Left lung (tissue), 10 donors: ENCODE results near the gene LEO1. TPM values are rescaled to one million over a fixed set of nuclear protein-coding genes. Genes with fewer than 3 reads are reported as not detected.
"Not testable (repeated sequence)": the region's sequence is repeated elsewhere in the genome, so short reads cannot be mapped to it uniquely, and the experiment has no call there.

ENCODE experiments used
- ATAC-seq: fragments of 200-7000 bp; cut with Tn5 transposase; one replicate; pipeline ENCODE4 v1.9.1; 2020; ENCODE audit warnings: moderate library complexity
- DNase-seq, 4 donors: peaks; one replicate each; pipeline ENCODE4 v3.0.0-alpha.2; 2013 to 2020
- H3K27ac ChIP-seq, 2 donors: fragments of 200-600 bp; sonication (generic) in 1 of 2; one replicate each; pipeline versions ENCODE4 v1.5.0 to v1.8.0; 2020 to 2021
- H3K27me3 ChIP-seq, 2 donors: fragments of 200-600 bp; sonication (generic) in 1 of 2; one replicate each; pipeline versions ENCODE4 v1.5.0 to v1.8.0; 2020 to 2021
- H3K36me3 ChIP-seq, 2 donors: fragments of 200-600 bp; sonication (generic) in 1 of 2; one replicate each; pipeline versions ENCODE4 v1.5.0 to v1.8.0; 2020 to 2021
- H3K4me1 ChIP-seq, 2 donors: fragments of 200-600 bp; one replicate each; pipeline ENCODE4 v1.8.0; 2021
- H3K4me3 ChIP-seq, 2 donors: fragments of 200-600 bp; sonication (generic) in 1 of 2; one replicate each; pipeline versions ENCODE4 v1.5.0 to v1.8.0; 2020 to 2021; ENCODE audit warnings: mild to moderate bottlenecking in 1 of 2
- H3K9me3 ChIP-seq, 2 donors: fragments of 200-600 bp; sonication (generic) in 1 of 2; one replicate each; pipeline versions ENCODE4 v1.5.0 to v1.8.0; 2020 to 2021
- CTCF ChIP-seq, 2 donors: fragments of 200-600 bp; sonication (generic) in 1 of 2; IDR thresholded peaks; one replicate each; pipeline versions ENCODE4 v1.5.0 to v1.8.0; 2021; ENCODE audit warnings: antibody characterized with exemption in 2 of 2
- intact Hi-C, 2 donors: fragments of 100-400 bp; cut with DNase I; formaldehyde crosslinking; loops; one replicate each; pipeline versions ENCODE4 v1.11.2 to v1.14.2; 2022
- polyA plus RNA-seq, 6 donors: library from polyadenylated mRNA; unstranded; fragments of 120-200 nt; gene quantifications; one replicate each; pipeline ENCODE4 v1.2.1, GENCODE V29; 2013; ENCODE audit not compliant: insufficient read length in 6 of 6
- total RNA-seq, 2 donors: library from RNA; stranded (reverse); fragmentation: NEBNext Ultra II Directional; extraction: Animal tissue kit (Norgen Biotek cat#: 25700); gene quantifications; one replicate each; pipeline ENCODE4 v1.2.1, GENCODE V29; 2021
- donor health status: DM: no; HTN: yes; CAD: no.
- donor health status: DM: no; HTN: no; CAD: no.

The LEO1 gene
- total and polyA plus RNA-seq, 8 donors = 14.3 to 34.3 (median 30.5) TPM

GRCh38 chr15:52003710-52004109, 32.1 kb upstream of the LEO1 start:
- Histone ChIP-seq H3K27me3 (no peaks in the 10 kb centered on the region), H3K27ac (no peak overlapping the region), H3K36me3 (no peaks in the 10 kb centered on the region), H3K4me1 (peaks cover 0 to 8% of the 10 kb centered on the region in 2 donors), H3K9me3 (no peaks in the 10 kb centered on the region), H3K4me3 (no peak overlapping the region)
- no peak for TF ChIP-seq CTCF (IDR thresholded peaks at IDR 0.05)
- ATAC-seq = no peak
- no peak for DNase-seq
- intact Hi-C loops = no loop called here

- H3K27me3 ChIP-seq, ATAC-seq, DNase-seq, H3K4me1 ChIP-seq, H3K4me3 ChIP-seq, H3K36me3 ChIP-seq, intact Hi-C loops, H3K27ac ChIP-seq, H3K9me3 ChIP-seq: not testable (repeated sequence)
Measured at GRCh38 chr15:52003089-52003488, 31.5 kb upstream of the LEO1 start.

- intact Hi-C loops = no loop called here
- Histone ChIP-seq H3K9me3 (no peaks in the 10 kb centered on the region), H3K36me3 (no peaks in the 10 kb centered on the region), H3K27ac (no peak overlapping the region), H3K27me3 (no peaks in the 10 kb centered on the region), H3K4me1 (peaks cover 0 to 3% of the 10 kb centered on the region in 2 donors), H3K4me3 (no peak overlapping the region)
- no peak for DNase-seq
- no peak for ATAC-seq
- no peak for TF ChIP-seq CTCF (IDR thresholded peaks at IDR 0.05)
Measured at GRCh38 chr15:52002351-52002750, 30.8 kb upstream of the LEO1 start.

GRCh38 chr15:51992953-51993352, 21.4 kb upstream of the LEO1 start:
- Histone ChIP-seq H3K27me3 (no peaks in the 10 kb centered on the region), H3K4me1 (no peaks in the 10 kb centered on the region), H3K36me3 (no peaks in the 10 kb centered on the region), H3K4me3 (no peak overlapping the region), H3K9me3 (no peaks in the 10 kb centered on the region), H3K27ac (no peak overlapping the region)
- DNase-seq = no peak
- ATAC-seq = no peak
- intact Hi-C loops = no loop called here
- TF ChIP-seq CTCF (IDR thresholded peaks at IDR 0.05) = no peak

- Histone ChIP-seq H3K27me3 (no peaks in the 10 kb centered on the region), H3K4me1 (no peaks in the 10 kb centered on the region), H3K9me3 (no peaks in the 10 kb centered on the region), H3K36me3 (no peaks in the 10 kb centered on the region), H3K4me3 (no peak overlapping the region), H3K27ac (no peak overlapping the region)
- no peak for DNase-seq
- TF ChIP-seq CTCF (IDR thresholded peaks at IDR 0.05) = no peak
- intact Hi-C loops = no loop called here
- no peak for ATAC-seq
Measured at GRCh38 chr15:51991141-51991540, 19.6 kb upstream of the LEO1 start.

- no peaks in the 10 kb centered on the region for H3K36me3 ChIP-seq
- H3K27ac ChIP-seq = no peak overlapping the region
- intact Hi-C loops = loop anchor here in 1 of 2 donors (5.0 kb wide), 1 partner anchor 160 kb away; no protein-coding TSS in a partner anchor
- no peak for ATAC-seq
- no peak for TF ChIP-seq CTCF (IDR thresholded peaks at IDR 0.05)
- peaks cover 0 to 18% of the 10 kb centered on the region in 2 donors for H3K4me1 ChIP-seq
- no peaks in the 10 kb centered on the region for H3K27me3 ChIP-seq
- H3K9me3 ChIP-seq = no peaks in the 10 kb centered on the region
- no peak overlapping the region for H3K4me3 ChIP-seq
- no peak for DNase-seq
Measured at GRCh38 chr15:51982770-51983103, 11.2 kb upstream of the LEO1 start.
